ENCODE data around the gene KIF12. TPM values are rescaled to one million over a fixed set of nuclear protein-coding genes. Genes with fewer than 3 reads are reported as not detected.

KIF12 gene
- total and polyA plus RNA-seq, 2 of the 13 experiments (the other 11 are each of a cell fraction or from before 2014, with no cell fraction given): 1.8 to 12.5 TPM

GRCh38 chr9:114080773-114081440 lies 18.2 kb downstream of the KIF12 start (continued):
- TF ChIP-seq HMG20B (CRISPR knock-in tag; conservative IDR thresholded peaks at IDR 0.05) (peak; percentile 61; the same call in 1 of the 2 replicates), ZNF768 (CRISPR knock-in tag; IDR thresholded peaks at IDR 0.05) (peak; percentile 92), DNMT1 (CRISPR knock-in tag; IDR thresholded peaks at IDR 0.05) (no peak), MAFK (conservative IDR thresholded peaks at IDR 0.05 in 1 of 2, IDR thresholded peaks at IDR 0.05 in 1 of 2; ENCODE audit: low read length in 2 of 2) (no peak), ZNF274 (CRISPR knock-in tag; IDR thresholded peaks at IDR 0.05) (0 out of 2 replicates have a peak, but pooled peaks have one; percentile 10), CBFB (CRISPR knock-in tag; IDR thresholded peaks at IDR 0.05) (no peak), IKZF4 (CRISPR knock-in tag; IDR thresholded peaks at IDR 0.05; ENCODE audit: borderline replicate concordance, low read depth, not compliant biosample characterization) (no peak), SIX1 (CRISPR knock-in tag; IDR thresholded peaks at IDR 0.05; ENCODE audit: borderline replicate concordance) (peak; percentile 56; the same call in 1 of the 2 replicates), ZNF547 (CRISPR knock-in tag; IDR thresholded peaks at IDR 0.05) (peak; percentile 56; the same call in 1 of the 2 replicates), ZNF878 (CRISPR knock-in tag; IDR thresholded peaks at IDR 0.05) (peak; percentile 86; the same call in 1 of the 2 replicates), DPF2 (CRISPR knock-in tag; IDR thresholded peaks at IDR 0.05; ENCODE audit: borderline replicate concordance, low read depth) (peak; percentile 48; the same call in 1 of the 2 replicates), REL (CRISPR knock-in tag; conservative IDR thresholded peaks at IDR 0.05) (no peak), KLF16 (CRISPR knock-in tag; IDR thresholded peaks at IDR 0.05) (peak in 1 of 2 experiments; percentile 86; a peak in 2 of 4 replicates), ZNF367 (CRISPR knock-in tag; IDR thresholded peaks at IDR 0.05; ENCODE audit: borderline replicate concordance) (0 out of 2 replicates have a peak, but pooled peaks have one; percentile 69), POGZ (CRISPR knock-in tag; IDR thresholded peaks at IDR 0.05) (peak; percentile 34), ZNF331 (CRISPR knock-in tag; IDR thresholded peaks at IDR 0.05) (peak; percentile 23; the same call in 1 of the 2 replicates), SOX13 (IDR thresholded peaks at IDR 0.05) (peak; percentile 66; the same call in 1 of the 2 replicates), SOX13 (CRISPR knock-in tag; conservative IDR thresholded peaks at IDR 0.05 in 1 of 2, IDR thresholded peaks at IDR 0.05 in 1 of 2) (peak in 1 of 2 experiments; percentile 78; a peak in 2 of 4 replicates)
- TF ChIP-seq, protein P1, sequence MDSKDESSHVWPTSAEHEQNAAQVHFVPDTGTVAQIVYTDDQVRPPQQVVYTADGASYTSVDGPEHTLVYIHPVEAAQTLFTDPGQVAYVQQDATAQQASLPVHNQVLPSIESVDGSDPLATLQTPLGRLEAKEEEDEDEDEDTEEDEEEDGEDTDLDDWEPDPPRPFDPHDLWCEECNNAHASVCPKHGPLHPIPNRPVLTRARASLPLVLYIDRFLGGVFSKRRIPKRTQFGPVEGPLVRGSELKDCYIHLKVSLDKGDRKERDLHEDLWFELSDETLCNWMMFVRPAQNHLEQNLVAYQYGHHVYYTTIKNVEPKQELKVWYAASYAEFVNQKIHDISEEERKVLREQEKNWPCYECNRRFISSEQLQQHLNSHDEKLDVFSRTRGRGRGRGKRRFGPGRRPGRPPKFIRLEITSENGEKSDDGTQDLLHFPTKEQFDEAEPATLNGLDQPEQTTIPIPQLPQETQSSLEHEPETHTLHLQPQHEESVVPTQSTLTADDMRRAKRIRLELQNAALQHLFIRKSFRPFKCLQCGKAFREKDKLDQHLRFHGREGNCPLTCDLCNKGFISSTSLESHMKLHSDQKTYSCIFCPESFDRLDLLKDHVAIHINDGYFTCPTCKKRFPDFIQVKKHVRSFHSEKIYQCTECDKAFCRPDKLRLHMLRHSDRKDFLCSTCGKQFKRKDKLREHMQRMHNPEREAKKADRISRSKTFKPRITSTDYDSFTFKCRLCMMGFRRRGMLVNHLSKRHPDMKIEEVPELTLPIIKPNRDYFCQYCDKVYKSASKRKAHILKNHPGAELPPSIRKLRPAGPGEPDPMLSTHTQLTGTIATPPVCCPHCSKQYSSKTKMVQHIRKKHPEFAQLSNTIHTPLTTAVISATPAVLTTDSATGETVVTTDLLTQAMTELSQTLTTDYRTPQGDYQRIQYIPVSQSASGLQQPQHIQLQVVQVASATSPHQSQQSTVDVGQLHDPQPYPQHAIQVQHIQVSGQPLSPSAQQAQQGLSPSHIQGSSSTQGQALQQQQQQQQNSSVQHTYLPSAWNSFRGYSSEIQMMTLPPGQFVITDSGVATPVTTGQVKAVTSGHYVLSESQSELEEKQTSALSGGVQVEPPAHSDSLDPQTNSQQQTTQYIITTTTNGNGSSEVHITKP (CRISPR knock-in tag; IDR thresholded peaks at IDR 0.05; ENCODE audit: low read depth): peak; percentile 82; the same call in 1 of the 2 replicates
- TF ChIP-seq, protein P2, sequence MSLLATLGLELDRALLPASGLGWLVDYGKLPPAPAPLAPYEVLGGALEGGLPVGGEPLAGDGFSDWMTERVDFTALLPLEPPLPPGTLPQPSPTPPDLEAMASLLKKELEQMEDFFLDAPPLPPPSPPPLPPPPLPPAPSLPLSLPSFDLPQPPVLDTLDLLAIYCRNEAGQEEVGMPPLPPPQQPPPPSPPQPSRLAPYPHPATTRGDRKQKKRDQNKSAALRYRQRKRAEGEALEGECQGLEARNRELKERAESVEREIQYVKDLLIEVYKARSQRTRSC (CRISPR knock-in tag; IDR thresholded peaks at IDR 0.05; ENCODE audit: low read depth): peak; percentile 59; the same call in 1 of the 2 replicates
- TF ChIP-seq, protein P3, sequence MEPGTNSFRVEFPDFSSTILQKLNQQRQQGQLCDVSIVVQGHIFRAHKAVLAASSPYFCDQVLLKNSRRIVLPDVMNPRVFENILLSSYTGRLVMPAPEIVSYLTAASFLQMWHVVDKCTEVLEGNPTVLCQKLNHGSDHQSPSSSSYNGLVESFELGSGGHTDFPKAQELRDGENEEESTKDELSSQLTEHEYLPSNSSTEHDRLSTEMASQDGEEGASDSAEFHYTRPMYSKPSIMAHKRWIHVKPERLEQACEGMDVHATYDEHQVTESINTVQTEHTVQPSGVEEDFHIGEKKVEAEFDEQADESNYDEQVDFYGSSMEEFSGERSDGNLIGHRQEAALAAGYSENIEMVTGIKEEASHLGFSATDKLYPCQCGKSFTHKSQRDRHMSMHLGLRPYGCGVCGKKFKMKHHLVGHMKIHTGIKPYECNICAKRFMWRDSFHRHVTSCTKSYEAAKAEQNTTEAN (CRISPR knock-in tag; conservative IDR thresholded peaks at IDR 0.05): 0 out of 2 replicates have a peak, but pooled peaks have one; percentile 39
